Keratinocyte (primary cell): ENCODE results near the gene WRAP73. TPM values are rescaled to one million over a fixed set of nuclear protein-coding genes. Genes with fewer than 3 reads are reported as not detected.

ENCODE experiments used
- DNase-seq: peaks from one replicate; pipeline ENCODE4 v3.0.0-alpha.2; 2011; ENCODE audit warnings: low read depth, missing footprints, low spot score
- FAIRE-seq: peaks from 2 replicates; lab custom pipeline; 2011; peaks lifted over from hg19 to GRCh38; lab: Jason Lieb, UNC
- H2AFZ ChIP-seq: 2 replicates; pipeline ENCODE4 v1.6.0; 2012; ENCODE audit warnings: low read length, control low read depth, inconsistent platforms; ENCODE audit not compliant: control insufficient read depth
- H3K27ac ChIP-seq: 2 replicates; pipeline ENCODE4 v1.5.1; 2011; ENCODE audit warnings: low read length; ENCODE audit not compliant: control insufficient read depth, insufficient read depth
- H3K27me3 ChIP-seq: 3 replicates; pipeline ENCODE4 v1.6.0; 2011; ENCODE audit warnings: low read length; ENCODE audit not compliant: control insufficient read depth, insufficient read depth; ENCODE audit errors: extremely low read depth
- H3K36me3 ChIP-seq, 2 experiments: 2 replicates in 1 of 2; 3 replicates in 1 of 2; pipeline ENCODE4 v1.5.1; 2011; ENCODE audit warnings: low read length in 2 of 2, mild to moderate bottlenecking in 1 of 2; ENCODE audit not compliant: control insufficient read depth in 2 of 2, insufficient read depth in 2 of 2; ENCODE audit errors: extremely low read depth in 1 of 2
- H3K4me1 ChIP-seq: 3 replicates; pipeline ENCODE4 v1.5.1; 2011; ENCODE audit warnings: low read length; ENCODE audit not compliant: control insufficient read depth, insufficient read depth; ENCODE audit errors: extremely low read depth
- H3K4me2 ChIP-seq: 3 replicates; pipeline ENCODE4 v1.6.0; 2011; ENCODE audit warnings: low read depth, low read length; ENCODE audit not compliant: control insufficient read depth, insufficient read depth; ENCODE audit errors: extremely low read depth
- H3K4me3 ChIP-seq, 3 experiments: fragments of 200-600 bp in 1 of 3; sonication (generic) in 1 of 3; 2 replicates in 2 of 3; 3 replicates in 1 of 3; pipeline ENCODE4 v1.5.1; 2011 to 2016; ENCODE audit warnings: low read length in 3 of 3, mild to moderate bottlenecking in 3 of 3, control low read depth in 2 of 3, inconsistent platforms in 1 of 3, low read depth in 1 of 3, mixed read lengths in 1 of 3, mixed run types in 1 of 3, moderate library complexity in 1 of 3; ENCODE audit not compliant: control insufficient read depth in 2 of 3, insufficient read depth in 2 of 3; ENCODE audit errors: extremely low read depth in 1 of 3
- H3K79me2 ChIP-seq: 2 replicates; pipeline ENCODE4 v1.6.0; 2012; ENCODE audit warnings: low read length; ENCODE audit not compliant: control insufficient read depth, insufficient read depth
- H3K9ac ChIP-seq: 3 replicates; pipeline ENCODE4 v1.6.0; 2011; ENCODE audit warnings: low read length; ENCODE audit not compliant: control insufficient read depth, insufficient read depth; ENCODE audit errors: extremely low read depth
- H3K9me1 ChIP-seq: 3 replicates; pipeline ENCODE4 v1.6.0; 2011; ENCODE audit warnings: low read length; ENCODE audit not compliant: control insufficient read depth, insufficient read depth; ENCODE audit errors: extremely low read depth
- H3K9me3 ChIP-seq: 2 replicates; pipeline ENCODE4 v1.5.1; 2012; ENCODE audit warnings: low read depth, low read length; ENCODE audit not compliant: control insufficient read depth
- H4K20me1 ChIP-seq: 3 replicates; pipeline ENCODE4 v1.6.0; 2011; ENCODE audit warnings: low read length; ENCODE audit not compliant: control insufficient read depth, insufficient read depth; ENCODE audit errors: extremely low read depth
- CTCF ChIP-seq, 3 experiments: IDR thresholded peaks in 1 of 3; conservative IDR thresholded peaks in 1 of 3; optimal IDR thresholded peaks in 1 of 3; 2 replicates in 2 of 3; 3 replicates in 1 of 3; pipeline versions ENCODE3 to v1.5.1; 2011; ENCODE audit warnings: low read length in 3 of 3, mild to moderate bottlenecking in 3 of 3, moderate library complexity in 2 of 3, control low read depth in 1 of 3, inconsistent platforms in 1 of 3; ENCODE audit not compliant: insufficient read depth in 2 of 3; ENCODE audit errors: extremely low read depth in 1 of 3
- EZH2 ChIP-seq: IDR thresholded peaks from one replicate; pipeline ENCODE4 v1.6.1; 2012; ENCODE audit warnings: inconsistent platforms, mild to moderate bottlenecking, low read length, moderate library complexity
- dilution Hi-C: fragments of 300-500 bp; cut with MboI; formaldehyde crosslinking; loops from one replicate; pipeline ENCODE4 v1.7.0; 2020; ENCODE audit warnings: low sequenced_read_pairs; ENCODE audit not compliant: extremely low pct_ligation_motif_present
- polyA plus RNA-seq, 5 experiments: library from polyadenylated mRNA; depleted of rRNA in 3 of 5; stranded (reverse) in 3 of 5; stranded (forward) in 1 of 5; unstranded in 1 of 5; fragments of >200 nt; gene quantifications; 1 replicate in 1 of 5; 2 replicates in 3 of 5; 3 replicates in 1 of 5; pipeline versions ENCODE4 v1.2.1 to v1.2.3, GENCODE V29; 2011 to 2012; ENCODE audit warnings: missing spikeins in 2 of 5, low read depth in 1 of 5, low replicate concordance in 1 of 5

WRAP73 gene
- polyA plus RNA-seq, 1 donor (not counting 4 experiments of a cell fraction or from before 2014, with no cell fraction given) = 18.9 TPM

- dilution Hi-C loops = no loop called here
These were observed 41.7 kb downstream of the WRAP73 start for GRCh38 chr1:3608154-3608553.

GRCh38 chr1:3607703-3608065 is 42.2 kb downstream of the WRAP73 start:
- Histone ChIP-seq H3K9ac (no peak overlapping the region), H3K9me1 (no peaks in the 10 kb centered on the region), H3K9me3 (no peaks in the 10 kb centered on the region), H3K79me2 (no peaks in the 10 kb centered on the region), H3K4me2 (no peak overlapping the region), H3K36me3 (no peaks in the 10 kb centered on the region), H3K4me3 (no peak overlapping the region), H2AFZ (no peak overlapping the region), H3K4me1 (no peaks in the 10 kb centered on the region), H3K27ac (no peak overlapping the region), H4K20me1 (no peaks in the 10 kb centered on the region), H3K27me3 (peaks cover 27% of the 10 kb centered on the region)
- TF ChIP-seq CTCF (optimal IDR thresholded peaks at IDR 0.05 in 1 of 3, IDR thresholded peaks at IDR 0.05 in 1 of 3, conservative IDR thresholded peaks at IDR 0.05 in 1 of 3; ENCODE audit: extremely low read depth in 1 of 3, insufficient read depth in 2 of 3, low read length in 3 of 3) = no peak
- no peak for TF ChIP-seq EZH2
- FAIRE-seq = no peak
- dilution Hi-C loops = no loop called here
- no peak for DNase-seq

More at GRCh38 chr1:3608154-3608553, 41.7 kb downstream of the WRAP73 start:
- no peak for DNase-seq
- Histone ChIP-seq H3K9ac (no peak overlapping the region), H3K79me2 (no peaks in the 10 kb centered on the region), H3K4me2 (no peak overlapping the region), H3K27me3 (peaks cover 27% of the 10 kb centered on the region), H3K9me3 (no peaks in the 10 kb centered on the region), H3K9me1 (no peaks in the 10 kb centered on the region), H3K4me1 (peaks cover 1% of the 10 kb centered on the region), H2AFZ (no peak overlapping the region), H3K4me3 (no peak overlapping the region), H4K20me1 (no peaks in the 10 kb centered on the region), H3K27ac (no peak overlapping the region), H3K36me3 (no peaks in the 10 kb centered on the region)
- no peak for TF ChIP-seq EZH2
- TF ChIP-seq CTCF (optimal IDR thresholded peaks at IDR 0.05 in 1 of 3, IDR thresholded peaks at IDR 0.05 in 1 of 3, conservative IDR thresholded peaks at IDR 0.05 in 1 of 3; ENCODE audit: extremely low read depth in 1 of 3, insufficient read depth in 2 of 3, low read length in 3 of 3) = no peak
- FAIRE-seq = no peak
